Stimulated activated CD4-positive, alpha-beta T cell treated with anti-CD3 and anti-CD28 coated beads, Interleukin-2, amount 100 ng/mL, for 48 hours (primary cell): ENCODE measurements around the gene GMCL1.
"Not testable (repeated sequence)": the region's sequence is repeated elsewhere in the genome, so short reads cannot be mapped to it uniquely, and the experiment has no call there.

Experiments
- DNase-seq, 2 donors: peaks; one replicate each; pipeline ENCODE4 v3.0.0-alpha.2; 2020

GMCL1 gene

DNA sequence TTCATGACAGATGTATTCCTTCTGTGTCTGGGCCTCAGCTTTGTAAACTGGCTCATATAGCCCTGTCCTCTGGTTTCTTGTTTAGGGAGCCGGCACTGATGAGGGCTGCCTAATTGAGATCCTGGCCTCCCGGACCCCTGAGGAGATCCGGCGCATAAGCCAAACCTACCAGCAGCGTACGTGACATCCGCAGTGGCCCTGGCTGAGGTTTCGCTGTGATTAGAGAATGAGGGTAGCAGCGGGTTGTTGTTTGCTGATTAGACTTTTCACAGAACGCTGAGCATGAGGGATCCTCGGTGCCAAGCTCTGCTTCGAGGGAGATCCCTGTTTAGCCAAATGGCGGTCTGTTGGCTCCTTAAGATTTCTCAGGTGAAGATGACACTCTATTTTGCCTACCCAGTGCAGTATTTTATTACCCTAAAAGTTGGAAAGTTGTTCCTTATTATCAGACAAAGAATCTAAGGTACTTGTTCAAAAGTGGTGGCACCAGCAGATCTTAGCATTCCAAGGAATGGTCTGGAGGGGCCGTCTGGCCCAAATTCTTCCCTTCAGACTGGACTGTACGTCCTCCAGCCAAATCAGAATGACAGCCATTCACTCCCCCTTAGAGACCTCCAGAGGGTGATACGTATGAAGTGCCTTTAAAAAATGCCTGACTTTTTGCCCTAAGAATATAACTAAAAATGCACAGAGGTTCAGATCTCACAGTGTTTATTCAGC lies 21.5 kb upstream of the GMCL1 start:
- no peak for DNase-seq

DNA sequence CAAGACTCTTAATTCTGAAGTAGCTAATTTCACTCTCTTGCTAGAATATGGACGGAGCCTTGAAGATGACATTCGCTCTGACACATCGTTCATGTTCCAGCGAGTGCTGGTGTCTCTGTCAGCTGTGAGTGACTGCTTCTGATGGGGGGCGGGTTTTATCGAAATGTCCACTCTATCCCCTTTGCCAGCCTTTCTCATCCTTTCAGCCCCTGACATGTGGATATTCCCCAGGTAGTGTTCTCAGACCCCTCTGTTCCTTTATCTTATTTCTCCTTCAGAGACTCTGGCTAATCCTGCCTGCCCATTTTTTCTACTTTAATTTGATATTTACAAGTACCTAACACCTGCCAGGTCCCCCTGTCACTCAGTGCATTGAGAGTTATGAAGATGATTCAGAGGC lies 18.9 kb upstream of the GMCL1 start:
- no peak for DNase-seq

DNA sequence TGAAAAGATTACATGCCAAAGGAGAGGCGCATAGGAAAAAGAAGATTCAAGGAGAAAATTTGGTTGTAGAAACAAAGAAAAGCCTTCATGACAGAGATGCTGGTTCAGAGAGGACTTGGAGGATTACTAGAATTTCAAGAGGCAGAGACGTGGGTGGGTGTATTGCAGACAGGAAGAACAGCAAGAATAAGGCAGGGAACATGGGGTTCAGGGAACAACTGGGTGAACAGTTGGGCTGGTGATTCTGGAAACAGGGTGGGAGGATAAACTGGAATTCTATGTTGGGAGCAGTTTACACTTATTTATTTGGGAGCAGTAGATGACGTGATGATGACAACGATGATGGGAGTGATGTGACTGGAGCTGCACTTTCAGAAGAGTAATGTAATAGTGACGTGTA lies 18.4 kb upstream of the GMCL1 start:
- no peak for DNase-seq

DNA sequence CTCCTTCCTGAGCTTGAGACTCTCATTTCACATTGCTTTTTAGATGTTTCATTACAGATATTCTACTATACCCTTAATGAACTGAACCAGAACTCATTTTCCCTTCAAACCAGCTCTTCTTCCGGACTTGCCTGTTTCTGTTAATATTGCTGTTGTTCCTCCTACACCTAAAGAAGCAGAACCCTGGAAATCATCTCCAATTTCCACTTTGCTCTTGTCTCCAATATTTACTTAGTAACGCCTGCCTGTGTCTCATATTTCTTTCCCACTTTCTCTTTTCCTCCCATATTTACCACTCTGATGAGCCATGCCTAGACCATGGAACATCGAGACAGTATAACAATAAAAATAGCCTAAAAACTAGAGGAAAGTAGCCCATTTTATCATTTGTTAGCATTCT lies 17.9 kb upstream of the GMCL1 start:
- no peak for DNase-seq

DNA sequence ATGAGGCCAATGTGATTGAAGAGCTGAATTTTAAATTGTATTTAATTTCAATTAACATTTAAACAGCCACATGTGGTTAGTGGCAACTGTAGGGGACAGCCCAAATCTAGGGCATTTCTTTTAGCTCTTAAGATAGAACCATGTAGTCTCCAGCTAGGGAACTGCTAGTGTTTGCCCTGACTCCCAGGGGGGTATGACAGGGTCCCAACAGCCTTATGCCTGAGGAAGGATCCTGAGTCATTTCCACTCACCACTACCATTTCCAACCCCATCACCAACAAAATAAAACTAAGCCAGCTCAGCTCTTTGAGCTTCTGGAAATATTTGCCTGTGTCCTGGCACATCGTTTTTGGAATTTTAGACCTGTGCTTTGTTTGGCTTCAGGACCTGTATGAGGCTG lies 13.7 kb upstream of the GMCL1 start:
- no peak for DNase-seq

DNA sequence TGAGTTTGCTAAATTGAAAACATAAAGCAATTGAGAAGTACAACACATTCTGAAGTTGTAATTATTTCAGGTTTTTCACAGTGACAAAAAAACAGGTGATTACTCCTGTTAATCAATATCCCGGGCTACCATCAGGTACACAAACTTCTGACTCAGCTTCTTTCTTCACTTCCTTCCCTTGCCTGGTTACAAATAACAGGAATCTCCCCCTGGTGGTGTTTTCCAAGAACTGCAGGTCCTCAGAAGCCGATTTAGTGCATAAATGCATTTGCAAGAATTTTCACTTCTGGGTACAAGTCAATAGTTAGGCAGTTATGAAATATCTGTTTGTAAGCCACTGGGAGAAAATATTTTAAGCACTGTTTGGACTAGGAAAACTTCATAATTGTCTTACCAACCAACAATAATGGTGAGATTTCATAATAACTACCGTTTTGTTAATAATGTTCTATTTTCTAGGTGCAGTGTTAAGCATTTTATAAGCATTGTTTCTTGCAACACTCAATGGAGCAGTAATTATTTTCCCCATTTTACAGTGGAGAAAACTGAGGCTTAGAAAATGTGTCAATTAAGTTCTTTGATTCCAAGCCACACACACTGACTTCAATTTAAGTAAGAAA lies 12.4 kb upstream of the GMCL1 start:
- DNase-seq, result peak; percentile 51 to 66

DNA sequence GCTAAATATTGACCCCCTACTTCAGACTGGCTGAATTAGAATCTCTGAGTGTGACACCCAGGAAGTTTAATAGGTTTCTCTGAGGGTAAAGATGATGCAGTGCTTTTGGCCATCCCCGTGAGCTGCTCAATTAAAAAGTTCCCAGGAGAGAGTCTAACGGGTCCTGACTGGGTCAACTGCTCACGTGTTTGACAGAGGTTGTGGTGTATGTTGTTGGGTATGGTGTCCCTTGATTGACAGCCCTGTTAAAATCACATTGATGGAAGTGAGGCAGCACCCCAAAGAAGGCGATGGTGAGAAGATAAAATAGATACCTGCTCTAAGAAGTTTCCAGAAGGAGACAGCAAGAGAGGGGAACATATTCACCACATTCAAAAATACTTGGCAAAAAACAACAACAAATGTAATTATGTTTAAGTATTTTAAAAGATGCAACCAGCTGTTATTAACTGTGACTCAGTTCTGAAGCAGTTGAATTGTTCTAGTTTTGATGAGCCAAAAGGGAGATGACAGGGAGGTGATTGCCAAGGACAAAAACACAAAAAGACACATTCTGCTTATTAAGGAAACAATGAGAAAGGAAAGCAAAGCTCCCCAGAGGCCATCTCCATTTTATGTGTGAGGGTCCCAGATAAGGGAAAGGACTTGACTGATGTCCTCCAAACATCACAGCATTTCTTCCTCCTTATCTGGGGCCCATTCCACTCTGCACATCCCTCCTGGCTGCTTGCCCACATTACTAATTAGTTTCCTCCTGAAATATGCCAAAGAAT lies 11.5 kb upstream of the GMCL1 start:
- no peak for DNase-seq

DNA sequence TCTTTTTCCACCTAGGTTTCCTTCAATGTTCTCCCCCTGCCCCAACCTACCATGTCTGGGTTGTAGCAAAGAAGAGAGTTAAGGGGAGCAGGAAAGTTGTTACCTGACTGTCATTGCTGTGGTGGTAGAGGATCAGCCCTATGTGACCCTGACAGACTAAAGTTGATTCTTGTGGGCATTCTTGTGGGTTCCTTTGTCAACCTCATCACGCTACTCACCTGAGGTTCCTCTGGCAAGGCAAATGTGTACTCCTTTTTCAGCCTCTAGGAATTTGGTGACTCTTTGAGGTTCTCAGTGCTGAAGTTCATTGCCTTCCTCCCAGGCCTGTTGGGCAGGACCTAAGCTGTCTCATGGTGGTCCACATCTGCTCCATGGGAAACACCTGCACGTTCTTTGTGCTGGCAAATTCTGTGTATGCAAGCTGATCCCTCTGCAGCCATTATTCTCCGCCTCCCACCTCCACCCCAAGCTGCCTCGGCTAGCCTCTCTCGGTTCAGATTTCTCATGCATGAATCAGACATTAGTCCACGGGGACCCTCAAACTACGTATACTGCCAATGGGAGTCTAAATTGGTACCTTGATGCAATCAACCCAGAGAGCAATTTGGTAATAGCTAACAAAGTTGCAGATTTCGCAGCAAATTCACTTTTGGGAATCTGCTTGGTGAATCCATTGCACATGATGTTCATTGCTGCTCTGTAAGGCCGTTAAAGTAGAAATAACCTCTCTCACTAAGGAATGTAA lies 1.5 kb upstream of the GMCL1 start:
- no peak for DNase-seq

DNA sequence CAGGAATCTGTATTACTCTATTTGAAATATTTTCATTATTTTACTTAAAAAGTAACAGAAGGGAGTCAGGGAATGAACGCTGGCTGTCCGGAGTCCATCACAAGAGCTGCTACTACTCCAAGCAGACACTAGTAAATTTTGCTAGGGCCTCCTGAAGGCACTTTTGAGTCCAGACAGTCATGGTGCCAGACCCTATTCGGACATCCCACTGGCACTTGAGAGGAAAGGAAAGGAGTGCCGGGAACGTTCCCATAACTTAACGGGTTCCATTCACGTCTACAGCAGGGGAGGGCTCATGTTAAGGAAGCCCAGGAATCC lies 563 bp upstream of the GMCL1 start:
- no peak for DNase-seq

DNA sequence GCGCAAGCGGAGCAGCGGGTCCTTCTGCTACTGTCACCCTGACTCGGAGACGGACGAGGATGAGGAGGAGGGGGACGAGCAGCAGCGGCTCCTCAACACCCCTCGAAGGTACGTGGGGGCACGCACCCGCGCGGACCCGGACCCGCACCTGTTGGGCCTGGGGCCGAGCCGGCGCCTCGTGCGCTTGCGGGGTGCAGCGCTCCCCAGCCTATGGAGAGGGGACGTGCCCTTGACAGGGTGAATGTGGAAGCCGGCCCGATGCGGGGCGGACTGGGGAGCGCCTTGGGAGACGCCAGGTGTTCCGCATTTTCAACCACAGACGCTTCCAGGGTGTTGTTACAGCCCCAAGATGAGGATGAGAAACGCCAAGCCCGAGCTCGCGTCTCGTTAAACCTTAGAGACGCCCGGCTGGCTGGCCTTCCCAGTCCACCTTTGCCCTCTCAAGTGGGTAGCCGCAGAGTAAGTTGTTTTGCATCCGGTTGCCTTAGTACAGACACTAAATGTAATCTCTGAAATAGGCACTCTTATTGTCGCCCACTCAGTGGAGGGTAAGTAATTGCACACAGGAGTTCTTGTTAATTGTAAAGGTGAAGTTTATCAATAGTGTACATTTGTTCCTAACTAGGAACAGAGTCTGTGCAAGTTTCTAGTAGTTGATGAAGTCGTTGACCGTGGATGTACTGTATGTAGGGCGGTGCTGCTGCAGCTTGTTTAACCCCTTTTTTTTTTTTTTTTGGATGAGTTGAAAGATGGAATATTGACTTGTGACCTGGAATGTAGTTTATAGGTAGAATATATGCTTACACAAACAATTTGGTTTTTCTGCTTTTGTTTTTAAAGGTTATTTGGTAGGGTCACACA lies 815 bp downstream of the GMCL1 start:
- DNase-seq, result peak; percentile 18 to 36

DNA sequence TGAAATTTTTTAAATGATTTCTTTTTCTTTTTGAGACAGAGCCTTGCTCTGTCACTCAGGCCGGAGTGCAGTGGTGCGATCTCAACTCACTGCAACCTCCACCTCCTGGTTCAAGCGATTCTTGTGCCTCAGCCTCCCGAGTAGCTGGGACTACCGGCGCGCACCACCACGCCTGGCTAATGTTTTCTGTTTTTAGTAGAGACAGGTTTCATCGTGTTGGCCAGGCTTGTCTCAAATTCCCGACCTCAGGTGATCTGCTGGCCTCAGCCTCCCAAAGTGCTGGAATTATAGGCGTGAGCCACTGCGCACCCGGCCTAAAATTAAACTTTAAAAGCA lies 1.4 kb downstream of the GMCL1 start:
- not testable (repeated sequence) for DNase-seq

DNA sequence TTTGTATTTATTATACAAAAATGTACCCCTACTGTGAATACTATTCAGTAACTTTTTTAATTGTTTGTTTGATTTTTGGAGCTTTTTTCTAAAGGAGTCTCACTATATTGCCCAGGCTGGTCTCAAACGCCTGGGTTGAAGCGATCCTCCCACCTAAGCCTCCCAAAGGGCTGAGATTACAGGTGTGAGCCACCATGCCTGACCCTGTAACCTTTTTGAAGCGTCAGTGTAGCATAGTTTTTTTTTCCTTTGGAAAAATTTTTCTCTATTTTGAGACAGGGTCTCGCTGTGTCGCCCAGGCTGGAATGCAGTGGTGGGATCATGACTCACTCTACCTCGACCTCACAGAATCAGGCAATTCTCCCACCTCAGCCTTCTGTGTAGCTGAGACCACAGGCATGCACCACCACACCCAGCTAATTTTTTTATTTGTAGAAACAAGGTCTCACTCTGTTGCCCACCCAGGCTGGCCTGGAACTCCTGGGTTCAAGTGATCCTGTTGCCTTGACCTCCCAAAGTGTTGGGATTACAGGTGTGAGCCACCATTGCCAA lies 2.0 kb downstream of the GMCL1 start:
- DNase-seq, result no peak

DNA sequence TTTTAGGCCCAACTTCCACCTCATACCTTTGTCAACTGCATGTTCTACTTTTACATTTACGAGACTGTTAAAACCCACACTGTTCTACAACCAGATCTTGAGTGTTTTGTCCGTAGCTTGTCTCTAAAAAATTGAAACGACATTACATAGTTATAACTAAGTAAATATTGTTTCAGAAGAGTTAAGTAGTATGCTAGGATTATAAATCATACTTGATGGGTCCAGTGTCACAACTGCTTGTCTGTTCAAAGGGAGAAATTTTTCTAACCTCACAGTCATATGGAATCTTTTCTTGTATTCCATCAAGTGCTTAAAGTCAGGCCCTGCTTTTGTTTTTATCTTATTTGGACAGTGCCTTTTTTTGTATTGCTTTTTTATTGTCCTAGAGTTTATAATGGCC lies 4.3 kb downstream of the GMCL1 start:
- DNase-seq, result no peak

DNA sequence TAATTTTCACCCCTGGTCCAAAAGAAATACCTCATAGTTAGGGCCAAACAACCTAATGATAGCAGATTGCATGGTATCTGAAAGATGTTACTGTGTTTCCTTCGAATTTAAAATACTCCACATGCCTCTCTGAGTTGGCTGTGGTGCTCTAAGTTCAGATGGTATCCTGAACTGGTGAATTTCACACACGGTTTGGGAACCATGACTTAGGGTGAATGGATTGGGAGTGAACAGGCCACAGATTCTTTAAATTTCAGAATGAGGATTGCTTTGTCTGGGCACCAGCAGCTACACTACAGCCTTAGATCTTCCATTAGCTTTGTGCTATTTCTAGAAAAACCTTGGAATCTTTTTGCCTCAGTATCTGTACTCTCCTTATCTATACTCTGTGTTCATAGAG lies 6.2 kb downstream of the GMCL1 start:
- no peak for DNase-seq

DNA sequence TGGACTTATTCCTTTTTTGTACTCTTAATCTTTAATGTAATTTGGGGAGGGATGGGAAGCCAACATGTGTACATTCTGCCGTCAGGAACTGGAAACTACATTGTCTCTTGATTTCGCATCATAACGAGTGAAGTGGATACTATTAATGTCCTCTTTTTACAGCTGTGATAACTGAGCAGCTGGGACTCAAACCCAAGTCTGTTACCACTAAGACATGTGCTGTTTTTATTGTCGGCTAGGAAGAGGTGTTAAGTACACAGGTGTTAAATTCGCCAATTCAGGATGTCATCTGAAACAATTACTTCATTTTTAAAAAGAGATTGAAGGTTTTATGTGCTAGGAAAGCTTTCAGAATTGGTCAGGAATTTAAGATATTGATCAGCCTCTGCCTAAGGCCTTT lies 6.9 kb downstream of the GMCL1 start:
- DNase-seq, result no peak

DNA sequence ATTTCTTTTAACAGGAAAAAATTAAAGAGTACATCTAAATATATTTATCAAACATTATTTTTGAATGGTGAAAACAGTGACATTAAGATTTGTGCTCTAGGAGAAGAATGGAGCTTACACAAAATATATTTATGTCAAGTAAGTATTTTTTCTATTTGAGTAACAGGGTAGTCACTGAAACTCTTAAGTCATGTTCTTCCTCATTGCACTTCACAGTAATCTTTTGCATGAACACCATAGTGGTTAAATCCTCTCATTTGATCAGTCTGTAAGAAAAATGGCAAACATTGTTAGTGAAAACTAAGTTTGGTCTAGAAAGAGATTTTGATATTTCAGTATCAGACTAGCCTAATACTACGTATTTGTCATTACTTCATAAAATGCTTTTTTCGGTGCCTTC lies 8.1 kb downstream of the GMCL1 start:
- no peak for DNase-seq

DNA sequence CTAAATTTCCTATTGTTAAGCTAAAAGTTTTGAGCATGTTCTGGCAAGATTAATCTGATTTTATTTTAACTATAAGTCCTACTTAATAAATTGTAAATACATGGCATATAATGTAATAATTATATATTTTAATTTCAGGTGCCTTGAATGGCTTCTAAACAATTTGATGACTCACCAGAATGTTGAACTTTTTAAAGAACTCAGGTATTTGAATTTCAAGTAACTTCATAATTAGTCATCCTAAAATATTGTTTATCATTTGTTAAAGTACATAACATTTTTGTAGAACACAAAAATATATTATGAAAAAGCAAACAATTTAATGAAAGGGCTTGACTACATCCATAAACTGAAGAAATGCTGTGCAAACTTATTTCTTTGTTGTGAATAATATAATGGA lies 14.5 kb downstream of the GMCL1 start:
- DNase-seq, result no peak

DNA sequence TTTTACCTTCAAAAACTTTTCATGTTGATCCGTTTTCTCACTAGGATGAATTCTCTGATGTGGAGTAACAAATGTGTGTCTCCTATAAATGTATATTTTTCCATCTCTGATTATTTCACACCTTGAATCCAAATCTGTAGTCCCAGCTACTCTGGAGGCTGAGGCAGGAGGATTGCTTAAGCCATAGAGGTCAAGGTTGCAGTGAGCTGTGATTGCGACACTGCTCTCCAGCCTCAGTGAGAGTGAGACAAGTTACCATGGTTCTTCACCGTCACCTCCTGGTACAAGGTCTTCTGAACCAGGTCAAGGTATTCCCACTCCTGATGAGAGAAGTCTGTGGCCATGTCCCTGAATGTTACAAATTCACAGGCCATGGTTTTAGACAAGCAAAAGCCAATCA lies 15.1 kb downstream of the GMCL1 start:
- no peak for DNase-seq

DNA sequence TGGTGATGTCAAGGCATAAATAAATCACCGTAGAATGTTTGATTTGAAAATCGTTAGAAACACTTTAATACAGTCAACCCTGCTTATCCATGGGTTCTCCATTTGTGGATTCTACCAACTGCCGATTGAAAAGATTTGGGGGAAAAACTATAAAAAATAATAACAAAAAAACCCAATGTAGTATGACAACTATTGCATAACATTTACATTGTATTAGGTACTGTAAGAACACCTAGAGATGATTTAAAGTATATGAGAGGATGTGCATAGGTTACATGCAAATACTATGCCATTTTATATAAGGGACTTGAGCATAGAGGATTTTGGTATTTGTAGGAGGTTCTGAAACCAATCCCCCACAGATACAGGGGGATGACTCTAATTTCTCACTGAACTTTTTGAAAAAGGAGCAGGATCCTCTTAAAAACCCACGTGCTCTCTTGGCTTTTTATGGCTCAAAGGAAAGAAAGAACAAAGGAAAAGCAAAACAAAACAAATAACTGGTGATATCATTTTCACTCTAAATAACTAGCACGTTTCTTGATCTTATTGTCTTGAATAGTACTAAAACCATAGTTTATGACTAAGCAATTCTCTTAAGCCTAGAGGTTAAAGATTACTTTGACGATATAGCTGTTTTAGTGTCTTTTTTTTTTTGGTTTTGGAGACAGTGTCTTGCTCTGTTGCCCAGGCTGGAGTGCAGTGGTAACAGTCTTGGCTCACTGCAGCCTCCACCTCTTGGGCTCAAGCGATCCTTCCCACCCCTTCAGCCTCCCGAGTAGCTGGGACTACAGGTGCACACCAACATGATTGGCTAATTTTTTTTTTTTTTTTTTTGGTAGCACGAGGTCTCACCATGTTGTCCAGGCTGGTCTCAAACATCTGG lies 17.0 kb downstream of the GMCL1 start:
- DNase-seq, result no peak

DNA sequence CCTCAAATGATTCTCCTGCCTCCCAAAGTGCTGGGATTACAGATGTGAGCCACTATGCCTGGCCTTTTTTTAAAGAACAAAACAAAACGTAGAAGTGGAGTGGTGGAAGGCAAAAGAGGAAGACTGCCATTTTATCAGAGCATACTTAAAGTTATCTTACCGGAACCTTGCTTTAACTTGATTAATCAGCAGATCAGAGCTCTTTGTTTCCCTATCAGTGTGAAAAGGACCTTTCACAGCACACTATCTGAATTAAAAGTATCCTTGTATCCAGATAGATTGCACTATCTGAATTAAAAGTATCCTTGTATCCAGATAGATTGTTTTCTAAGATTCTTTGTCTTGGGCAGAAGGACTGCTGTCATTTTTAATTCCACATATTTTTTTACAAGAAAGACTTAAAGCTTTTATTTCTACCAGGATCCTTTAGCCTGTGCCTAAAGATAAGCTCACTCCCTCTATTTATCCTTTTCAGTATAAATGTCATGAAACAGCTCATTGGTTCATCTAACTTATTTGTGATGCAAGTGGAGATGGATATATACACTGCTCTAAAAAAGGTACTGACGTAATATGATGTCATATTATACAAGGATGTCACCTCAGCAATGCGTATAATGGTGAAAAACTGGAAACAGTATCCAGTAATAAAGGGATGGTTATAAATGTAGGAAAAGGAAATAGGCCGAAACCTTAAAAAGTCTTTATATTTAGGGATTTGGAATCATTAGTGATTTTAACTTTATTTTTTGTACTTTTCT lies 17.8 kb downstream of the GMCL1 start:
- no peak for DNase-seq
